MM.1S (cell line): ENCODE measurements around the gene PHF24.

Source experiments
- CTCF ChIP-seq: fragments of 300-600 bp; sonication (generic); IDR thresholded peaks from 2 replicates; pipeline ENCODE4 v1.5.1; 2016; ENCODE audit warnings: antibody characterized with exemption, low read length, mixed read lengths
- EZH2 ChIP-seq: fragments of 300-600 bp; sonication (generic); optimal IDR thresholded peaks from 2 replicates; pipeline ENCODE3; 2017; ENCODE audit warnings: low read depth, mild to moderate bottlenecking, antibody characterized with exemption, low read length, mixed read lengths
- EZH2phosphoT487 ChIP-seq: fragments of 300-600 bp; sonication (generic); IDR thresholded peaks from 2 replicates; pipeline ENCODE4 v1.6.1; 2018; ENCODE audit warnings: antibody characterized with exemption, low read length

- TF ChIP-seq CTCF (no peak), EZH2phosphoT487 (no peak), EZH2 (no peak)
Observed at GRCh38 chr9:35026671-35027070, 68.6 kb downstream of the PHF24 start.
